GM18499 (cell line): ENCODE data around the gene CYP24A1.

ENCODE experiments used
- ATAC-seq: cut with Tn5 transposase; IDR thresholded peaks from one replicate; pipeline ENCODE4 v1.9.1; 2021; ENCODE audit warnings: moderate number of reproducible peaks; ENCODE audit not compliant: insufficient read depth, unreplicated experiment

Gene CYP24A1

DNA sequence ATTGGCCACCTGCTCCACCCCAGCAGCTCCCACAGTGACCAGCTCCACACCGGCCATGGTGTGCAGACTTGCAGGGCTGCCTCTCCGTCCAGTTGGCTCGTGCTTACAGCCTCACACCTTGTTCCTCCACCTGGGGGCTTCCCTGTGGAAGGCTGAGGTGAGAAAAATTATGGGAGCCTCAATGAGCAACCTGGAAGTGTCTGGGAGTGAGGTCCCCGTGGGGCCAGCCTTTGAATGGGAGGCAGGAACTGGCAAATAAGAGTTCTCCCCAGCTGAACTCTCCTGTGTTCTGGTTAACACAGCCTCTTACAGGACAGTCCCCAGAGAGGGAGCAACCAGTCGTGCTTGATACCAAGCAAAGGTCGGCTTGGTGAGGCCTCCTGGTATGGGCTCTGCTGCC lies 30.3 kb upstream of the CYP24A1 start:
- no peak for ATAC-seq

DNA sequence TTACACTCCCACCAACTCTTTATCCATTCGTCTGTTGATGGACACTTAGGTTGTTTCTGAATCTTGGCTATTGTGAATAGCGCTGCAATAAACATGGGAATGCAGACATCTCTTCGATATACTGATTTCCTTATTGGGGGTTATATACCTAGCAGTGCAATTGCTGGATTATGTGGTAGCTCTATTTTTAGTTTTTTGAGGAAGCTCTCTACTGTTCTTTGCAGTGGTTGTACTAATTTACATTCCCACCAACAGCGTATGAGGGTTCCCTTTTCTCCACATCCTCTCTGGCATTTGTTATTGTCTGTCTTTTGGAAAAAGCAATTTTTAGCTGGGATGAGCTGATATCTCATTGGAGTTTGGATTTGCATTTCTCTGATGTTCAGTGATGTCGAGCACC lies 29.5 kb upstream of the CYP24A1 start:
- no peak for ATAC-seq

DNA sequence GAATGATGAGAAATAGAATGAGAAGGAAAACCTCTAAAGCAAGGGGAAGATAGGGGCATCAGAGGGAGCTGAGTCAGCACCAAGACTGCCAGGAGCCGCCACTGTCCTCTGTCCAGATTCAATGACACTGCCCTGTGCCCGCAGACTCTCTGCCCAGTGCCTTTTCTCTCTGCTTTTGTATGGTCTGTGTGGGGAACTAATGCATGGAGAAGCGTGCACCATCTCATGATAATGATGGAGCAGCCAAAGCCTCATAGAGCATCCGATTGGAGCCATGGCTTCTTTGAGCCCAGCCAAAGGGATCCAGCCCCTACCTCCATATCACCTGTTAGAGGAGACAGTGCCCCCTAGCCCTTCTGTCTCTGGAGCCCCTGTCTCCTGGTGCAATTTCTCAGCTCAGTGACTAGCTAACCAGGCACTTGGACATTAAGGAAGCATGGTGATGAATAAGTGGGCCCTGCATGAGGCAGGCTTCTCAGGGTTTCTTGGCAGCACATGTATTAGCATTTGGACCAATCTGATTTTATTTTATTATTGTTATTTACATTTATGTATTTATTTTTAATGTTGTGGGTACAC lies 27.6 kb upstream of the CYP24A1 start:
- ATAC-seq, result no peak

DNA sequence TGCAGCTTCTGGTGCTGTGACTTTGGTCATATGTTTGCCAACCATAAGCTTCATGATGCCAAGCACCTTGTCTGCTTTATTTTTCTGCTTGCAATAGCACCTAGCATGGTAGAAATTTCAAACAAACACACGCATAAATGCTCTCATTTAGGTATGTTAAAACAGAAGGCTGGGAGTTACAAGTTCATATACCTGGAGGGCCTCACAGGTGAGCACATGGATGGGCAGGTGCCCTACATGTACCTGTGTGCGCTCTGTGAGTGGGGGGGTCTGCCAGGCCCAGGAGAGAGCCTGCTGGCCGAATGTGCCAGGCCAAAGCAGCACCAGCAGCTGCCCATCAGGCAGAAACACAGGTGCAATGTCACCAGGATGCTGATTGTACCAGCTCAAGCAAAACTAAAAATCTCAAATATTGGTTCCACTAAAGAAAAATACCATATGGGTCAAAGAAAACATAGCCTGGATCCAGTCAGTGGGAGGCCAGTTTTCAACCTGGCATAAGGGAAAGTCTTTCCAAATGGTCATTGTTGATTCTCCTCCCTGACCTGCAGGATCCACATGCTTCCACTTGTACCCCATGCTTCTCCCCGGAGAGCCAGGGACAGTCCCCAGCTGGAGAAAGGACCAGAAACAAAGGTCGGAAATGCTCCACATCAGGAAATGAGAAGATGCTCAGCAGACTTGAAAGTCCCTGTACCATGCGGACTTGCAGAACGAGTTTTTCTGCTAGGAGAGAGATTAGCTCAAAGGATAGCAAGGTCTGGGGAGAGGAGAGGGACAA lies 26.9 kb upstream of the CYP24A1 start:
- no peak for ATAC-seq

DNA sequence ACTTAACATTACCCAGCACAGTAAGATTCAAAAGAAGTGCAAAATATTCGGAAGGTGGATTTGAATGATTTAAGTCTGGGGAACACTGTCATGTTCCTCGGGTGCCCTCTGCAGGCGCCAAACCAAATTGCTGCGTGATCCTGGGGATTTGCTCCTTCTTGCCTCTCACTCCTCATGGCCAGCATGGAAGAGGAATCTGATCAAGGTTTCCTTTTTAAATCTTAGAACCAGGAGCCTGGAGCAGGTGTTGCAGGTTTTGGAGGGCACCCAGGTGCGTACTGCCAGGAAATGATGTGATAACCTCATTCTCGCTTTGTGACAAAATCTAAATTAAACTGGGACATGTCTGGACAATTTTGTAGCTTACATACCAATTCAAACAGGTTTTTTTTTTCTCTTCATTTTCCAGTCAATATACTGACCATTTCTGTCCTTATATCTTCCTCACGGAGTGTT lies 26.0 kb upstream of the CYP24A1 start:
- no peak for ATAC-seq

DNA sequence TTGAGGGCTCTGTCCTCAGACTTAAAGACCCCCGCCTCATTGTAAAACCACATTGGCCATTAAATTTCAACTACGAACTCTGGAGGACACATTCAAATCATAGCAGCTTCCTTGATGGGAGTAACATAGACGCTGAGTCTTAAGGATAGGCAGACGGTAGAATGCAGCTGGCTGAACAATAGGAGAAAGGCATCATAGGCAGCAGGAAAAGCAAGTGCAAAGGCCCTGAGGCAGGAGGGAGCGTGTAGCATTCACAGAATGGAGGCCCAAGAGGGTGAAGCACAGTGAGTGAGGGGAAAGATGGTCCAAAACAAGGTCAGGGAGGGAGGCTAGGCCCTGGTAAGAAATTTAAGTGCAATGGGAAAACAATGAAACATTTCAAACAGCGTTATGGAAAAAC lies 25.5 kb upstream of the CYP24A1 start:
- no peak for ATAC-seq

DNA sequence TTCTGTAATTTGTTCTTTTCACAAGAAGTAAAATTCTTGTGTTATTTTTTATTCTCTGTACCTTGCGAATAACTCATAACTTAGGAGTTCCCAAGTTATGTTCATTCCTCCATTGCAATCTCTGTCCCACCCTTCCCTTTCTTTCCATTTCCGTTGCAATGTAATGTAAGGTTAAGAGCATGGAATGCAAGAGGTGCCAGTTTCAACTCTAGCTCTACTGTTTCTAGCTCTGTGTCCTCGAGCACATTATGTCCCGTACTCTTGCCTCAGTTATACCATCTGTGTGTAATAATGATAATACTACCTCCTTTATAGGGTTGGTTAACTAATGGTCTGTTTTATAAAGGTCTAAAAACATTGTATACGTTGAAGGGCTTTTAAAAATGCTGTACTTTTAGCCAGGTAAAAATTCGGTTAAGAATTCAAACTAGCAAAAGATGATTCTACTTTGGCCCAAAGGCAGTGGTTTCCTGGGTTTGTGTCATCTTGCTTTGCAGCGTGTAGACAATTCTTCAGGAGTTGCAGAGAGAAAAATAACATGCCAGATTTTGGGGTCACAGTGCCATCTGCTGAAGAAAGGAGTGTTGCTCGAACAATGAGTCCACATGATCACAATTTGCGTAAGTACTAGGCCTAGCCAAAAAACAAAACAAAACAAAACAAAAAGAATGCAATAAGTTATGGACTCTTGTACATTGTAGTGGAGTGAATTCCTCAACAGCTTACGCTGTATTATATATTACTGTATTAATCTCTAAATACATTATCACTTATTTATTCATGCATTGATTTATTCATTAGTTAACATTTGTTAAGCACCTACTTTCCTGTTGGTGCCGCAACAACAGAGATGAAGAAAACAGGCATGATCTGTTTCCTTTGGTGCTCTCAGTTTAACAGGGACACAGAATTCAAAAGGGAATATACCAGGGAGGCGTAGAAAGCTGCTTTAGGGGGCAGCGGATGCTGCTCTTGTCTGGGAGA lies 24.1 kb upstream of the CYP24A1 start:
- no peak for ATAC-seq

DNA sequence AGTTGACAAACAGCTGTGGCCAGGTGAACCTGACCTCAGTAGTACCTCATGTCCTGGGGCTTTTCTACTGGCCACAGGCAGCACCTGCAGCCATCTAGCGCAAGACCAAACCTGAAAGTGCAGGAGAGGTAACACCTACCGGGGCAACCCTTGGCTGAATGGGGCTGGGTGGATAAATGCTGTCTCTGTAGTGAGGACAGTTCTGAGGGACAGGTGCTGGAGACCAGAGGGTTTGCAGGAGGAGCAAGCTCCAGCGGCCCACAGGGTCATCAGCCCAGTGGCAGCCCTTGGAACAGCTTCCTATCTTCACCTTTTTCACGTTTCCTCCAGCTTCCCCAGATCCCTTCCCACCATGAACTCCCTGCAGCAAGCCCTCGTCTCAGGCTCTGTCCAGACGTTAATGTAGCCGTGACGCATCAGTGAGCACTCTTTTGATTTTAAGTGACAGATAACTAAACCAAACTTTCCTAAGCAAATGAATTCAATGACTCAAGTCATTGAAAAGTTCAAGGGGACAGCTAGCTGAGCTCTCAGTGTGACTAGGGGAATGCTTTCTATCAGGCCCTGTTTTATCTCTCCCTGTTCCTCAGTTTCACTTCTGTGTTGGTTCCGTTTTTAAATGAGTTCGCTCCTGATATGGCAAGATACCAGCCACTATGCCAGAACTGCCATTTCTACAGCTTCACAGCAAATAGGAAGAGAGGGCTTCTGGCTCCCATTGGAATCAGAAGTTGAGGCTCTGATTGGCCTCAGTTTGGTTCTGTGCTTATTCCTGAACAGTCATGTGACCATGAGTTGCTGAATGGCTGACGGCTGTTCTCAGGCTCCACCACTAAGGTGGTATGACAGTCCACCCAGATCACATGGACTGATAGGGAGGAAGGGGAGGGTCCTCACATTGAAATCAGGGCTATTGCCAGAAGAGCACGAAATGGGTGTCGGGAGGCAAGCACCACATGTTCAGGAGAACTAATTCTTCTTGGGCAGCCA lies 22.0 kb upstream of the CYP24A1 start:
- ATAC-seq, result no peak

DNA sequence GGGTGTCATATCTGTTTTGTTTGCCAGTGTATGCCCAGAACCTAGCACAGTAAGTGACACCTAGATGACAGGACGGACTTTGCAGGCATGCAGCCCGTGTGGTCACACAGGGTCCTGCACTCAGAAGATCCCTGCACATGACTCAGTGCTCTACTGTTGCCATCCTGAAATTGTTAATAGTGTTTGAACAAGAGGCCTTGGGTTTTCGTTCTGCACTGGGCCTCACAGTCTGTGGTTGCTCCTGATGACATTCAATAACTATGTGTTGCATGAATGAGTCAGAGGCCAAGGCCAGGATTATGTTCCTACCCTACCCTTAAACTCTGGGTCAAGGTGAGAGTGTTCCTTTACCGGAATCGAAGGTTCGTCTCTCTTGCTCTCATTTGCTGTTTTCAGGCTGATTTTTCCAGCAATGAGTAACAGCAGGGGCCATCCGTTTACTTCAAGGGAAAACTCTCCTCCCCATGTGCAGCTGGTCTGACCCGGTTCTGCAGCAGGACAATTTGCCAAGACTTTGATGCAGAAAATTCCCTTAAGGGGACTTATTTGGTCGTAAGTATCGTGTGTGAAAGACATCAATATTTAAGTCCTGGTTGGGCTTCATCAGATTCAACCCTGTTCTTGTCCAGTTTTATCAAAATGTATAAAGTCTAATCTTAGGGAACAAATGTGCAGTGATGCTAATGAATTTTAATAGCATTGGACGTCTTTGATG lies 21.1 kb upstream of the CYP24A1 start:
- ATAC-seq, result no peak

DNA sequence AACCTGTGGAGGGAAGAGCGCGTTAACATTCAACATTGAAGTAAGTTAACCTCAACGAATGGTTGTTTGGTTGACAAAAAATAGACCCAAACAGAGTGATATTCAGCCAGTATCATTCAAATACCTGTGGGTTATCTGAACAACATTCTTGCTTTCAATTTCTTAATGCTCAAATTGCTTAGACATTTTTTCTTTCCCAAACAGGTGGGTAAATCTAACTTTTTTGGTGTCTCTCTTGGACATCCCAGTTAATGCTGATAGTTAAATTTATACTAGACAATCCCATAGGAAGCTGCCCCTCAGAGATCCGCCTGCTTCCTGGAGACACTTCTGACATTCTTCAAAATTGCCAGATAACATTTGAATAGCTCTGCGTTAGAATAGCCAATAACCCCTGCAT lies 20.0 kb upstream of the CYP24A1 start:
- no peak for ATAC-seq

DNA sequence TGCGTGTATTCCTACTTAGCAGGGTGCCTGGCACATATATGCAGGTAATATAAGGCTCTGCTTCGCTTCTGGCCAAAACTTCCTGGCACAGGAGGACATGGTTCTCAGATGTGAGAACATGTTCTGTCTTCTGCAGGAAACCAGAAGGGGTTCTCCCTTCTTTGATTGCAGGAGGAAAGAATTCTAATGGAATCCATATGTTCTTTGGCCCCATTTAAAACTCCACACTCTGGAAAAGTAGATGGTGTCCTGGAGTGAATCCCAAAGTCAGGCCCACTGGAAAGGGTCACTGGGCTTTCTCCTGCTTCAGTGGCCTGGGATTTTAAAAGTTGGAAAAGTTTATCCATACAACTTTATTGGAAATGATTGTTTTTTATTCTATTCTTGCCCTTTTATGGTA lies 16.4 kb upstream of the CYP24A1 start:
- ATAC-seq, result no peak

DNA sequence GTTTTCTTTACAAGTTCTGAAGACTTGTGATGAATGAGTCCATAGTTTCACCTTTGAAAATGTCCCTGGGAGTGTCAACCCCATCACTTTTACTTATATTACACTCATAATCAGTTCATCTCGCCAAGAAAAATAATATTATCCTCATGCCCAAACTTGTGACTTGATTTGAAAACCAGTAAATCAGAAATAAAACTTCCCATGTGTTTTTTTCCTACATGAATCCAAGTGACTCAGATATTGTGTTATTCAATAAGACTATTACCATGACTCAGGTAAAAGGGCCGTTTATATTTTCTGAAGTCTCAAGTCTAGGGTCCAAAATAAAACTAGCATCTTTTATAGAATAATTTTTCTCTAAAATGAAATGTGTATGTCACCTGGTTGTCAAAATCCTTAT lies 15.8 kb upstream of the CYP24A1 start:
- ATAC-seq, result no peak

DNA sequence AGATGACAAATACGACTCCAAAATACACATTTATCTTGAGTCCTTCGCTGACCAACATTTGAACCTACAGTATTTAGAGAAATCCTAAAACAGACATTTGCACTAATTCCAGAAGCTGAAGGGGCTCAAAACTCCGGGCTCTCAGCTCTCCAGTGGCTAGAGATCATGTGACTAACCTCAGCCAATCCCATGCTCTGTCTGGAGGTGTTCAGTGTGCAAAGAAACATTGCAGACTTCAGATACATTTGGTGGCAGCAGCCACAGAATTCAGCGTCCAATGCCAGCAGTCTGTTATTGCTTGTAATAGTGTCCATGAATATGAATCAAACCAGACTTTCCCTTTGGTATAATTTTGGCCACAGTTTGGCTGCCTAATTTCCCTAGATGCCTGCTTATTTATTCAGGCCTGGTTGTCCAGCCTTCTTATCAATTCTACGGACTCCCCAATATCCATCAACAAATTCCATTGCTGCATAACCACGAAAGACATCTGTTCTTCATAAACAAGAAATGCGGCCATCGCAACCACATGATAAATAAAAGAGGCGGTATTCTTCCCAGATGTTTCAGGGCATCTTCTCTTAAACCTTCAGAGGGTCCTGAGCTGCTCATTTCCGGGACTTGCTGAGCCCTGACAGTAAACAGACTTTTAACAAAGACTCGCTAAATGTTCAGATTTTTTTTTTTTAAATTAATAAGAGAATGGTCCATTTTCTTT lies 14.5 kb upstream of the CYP24A1 start:
- no peak for ATAC-seq

DNA sequence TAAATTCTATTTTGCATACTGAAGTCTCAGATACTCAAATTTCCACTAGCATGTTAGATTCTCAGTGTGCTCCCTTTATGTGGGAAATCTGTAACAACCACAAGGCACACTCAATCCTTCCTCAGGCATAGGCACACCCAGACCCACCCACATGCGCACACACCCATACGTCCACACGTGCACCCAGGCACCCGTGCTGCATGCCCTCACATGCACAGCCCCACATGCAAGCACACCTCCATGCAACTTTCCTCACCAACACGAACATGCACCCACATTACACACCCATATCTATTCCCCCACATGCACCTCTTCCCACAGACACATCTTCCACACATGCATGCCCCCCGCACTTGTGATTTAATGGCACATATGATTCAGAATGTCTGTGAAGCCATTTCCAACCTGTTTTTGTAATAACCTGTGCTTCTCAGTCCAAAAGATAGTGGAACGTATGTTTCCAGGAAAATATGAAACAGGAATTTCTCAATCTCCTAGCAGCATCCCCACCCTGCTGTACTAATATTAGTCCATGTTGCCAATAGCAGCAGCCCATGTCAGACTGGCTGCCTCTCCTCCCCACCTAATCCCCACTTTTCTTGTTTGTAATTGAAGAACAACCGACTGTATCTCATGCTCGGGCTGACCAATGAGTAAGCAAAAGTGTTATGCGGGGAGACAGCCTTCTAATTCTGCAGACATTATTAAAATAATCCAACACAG lies 11.3 kb upstream of the CYP24A1 start:
- no peak for ATAC-seq

DNA sequence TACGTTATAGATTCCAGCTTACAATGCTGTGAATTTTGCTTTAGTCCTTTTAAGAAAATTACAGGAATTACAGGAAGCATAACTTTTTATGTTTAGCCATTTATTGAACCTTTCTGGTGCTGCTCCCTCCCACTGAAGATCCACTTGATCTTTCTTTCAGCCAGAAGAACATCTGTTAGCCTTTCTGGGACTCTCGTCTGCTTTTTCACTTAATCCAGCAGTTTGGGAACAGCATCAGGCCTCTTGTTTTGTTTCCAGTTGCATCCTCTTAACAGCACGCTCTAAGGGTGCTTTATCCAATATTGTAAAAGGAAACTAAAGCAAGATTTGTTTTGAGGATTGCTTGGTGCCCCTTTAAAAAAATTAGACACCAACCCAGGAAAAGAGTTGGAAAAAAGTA lies 10.3 kb upstream of the CYP24A1 start:
- no peak for ATAC-seq

DNA sequence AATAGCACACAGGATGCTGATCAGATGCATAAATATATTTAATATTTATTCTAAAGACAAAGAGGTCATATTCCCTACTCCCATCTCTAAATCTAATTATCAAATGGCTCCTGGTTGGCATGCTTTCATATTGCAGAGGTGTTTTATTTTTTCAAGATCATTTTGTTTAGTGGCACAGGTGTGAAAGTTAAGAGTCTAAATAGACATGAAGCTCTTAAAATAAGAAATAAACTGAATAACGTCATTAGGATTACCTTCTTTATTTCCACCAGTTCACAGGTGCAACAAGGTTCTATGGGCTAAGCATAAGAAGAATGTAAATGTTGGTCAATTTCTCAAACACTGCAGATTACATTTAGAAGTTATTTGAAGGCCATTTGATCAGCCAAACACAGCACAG lies 7.1 kb upstream of the CYP24A1 start:
- no peak for ATAC-seq

DNA sequence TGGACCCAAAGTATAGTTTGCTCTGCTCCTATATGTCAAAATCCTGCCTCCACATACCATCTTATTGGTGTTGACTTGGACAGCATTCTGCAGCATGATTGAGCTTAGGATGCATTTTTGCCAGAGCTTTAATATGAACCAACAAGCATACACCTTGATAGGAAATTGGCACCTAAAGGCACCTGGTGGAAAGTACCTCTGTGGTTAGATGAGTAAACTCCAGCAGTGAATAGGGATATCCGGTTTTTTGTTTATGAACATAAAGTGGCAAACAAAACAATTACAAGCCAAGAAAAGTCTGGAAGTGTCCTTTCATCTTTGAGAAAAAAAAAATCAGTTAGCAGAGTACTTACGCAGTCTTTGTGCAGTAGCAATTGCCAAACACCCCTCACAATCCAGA lies 6.2 kb upstream of the CYP24A1 start:
- ATAC-seq, result no peak

DNA sequence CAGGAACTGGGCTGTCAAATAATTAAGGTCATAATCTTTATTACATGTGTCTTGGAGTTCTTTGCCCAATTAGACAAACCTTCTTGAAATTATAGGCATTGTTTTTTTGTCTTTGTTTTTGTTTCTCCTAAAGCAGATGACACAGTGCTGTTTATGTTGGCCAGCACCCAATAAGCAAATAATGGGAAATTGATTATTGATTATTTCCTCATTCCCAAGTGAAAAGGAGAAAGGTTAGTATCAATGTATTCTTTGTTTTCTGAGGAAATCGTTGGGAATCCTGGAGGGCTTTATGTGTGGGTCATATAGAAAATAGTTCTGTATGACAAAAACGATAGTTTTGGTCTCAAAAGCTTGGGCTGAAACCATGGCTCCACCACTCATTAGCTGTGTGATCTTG lies 4.5 kb upstream of the CYP24A1 start:
- no peak for ATAC-seq
